DND-41 (cell line): ENCODE data around the gene UNC45A.

Source experiments
- CTCF ChIP-seq: IDR thresholded peaks from 2 replicates; pipeline ENCODE4 v1.5.1; 2012; ENCODE audit warnings: borderline replicate concordance, low read length, moderate library complexity, mild to moderate bottlenecking; ENCODE audit not compliant: poor library complexity, severe bottlenecking; ENCODE audit errors: extremely low read depth
- EZH2 ChIP-seq: IDR thresholded peaks from 3 replicates; pipeline ENCODE4 v1.6.1; 2012; ENCODE audit warnings: borderline replicate concordance, low read depth, mild to moderate bottlenecking, moderate library complexity, low read length, inconsistent platforms; ENCODE audit not compliant: severe bottlenecking

- TF ChIP-seq CTCF, result no peak
- TF ChIP-seq EZH2, result no peak
Observed at GRCh38 chr15:90902840-90903732, 32.0 kb upstream of the UNC45A start, which contains the start of gene MAN2A2.
